Panc1 (cell line): ENCODE measurements around the gene DPM3. TPM values are rescaled to one million over a fixed set of nuclear protein-coding genes. Genes with fewer than 3 reads are reported as not detected.
"Not testable (repeated sequence)": the region's sequence is repeated elsewhere in the genome, so short reads cannot be mapped to it uniquely, and the experiment has no call there.

Source experiments
- ATAC-seq: fragments of 200-7000 bp; cut with Tn5 transposase; 2 replicates; pipeline ENCODE4 v1.9.1; 2020; ENCODE audit warnings: mild to moderate bottlenecking, moderate library complexity
- BruUV-seq: library from RNA; stranded (reverse); fragments of 400-500 nt; replicated peaks from 2 replicates; lab custom pipeline; 2021; lab: Mats Ljungman, UMichigan
- CTCF ChIA-PET: fragments of 300-600 bp; sonication (Branson Sonifier 250); formaldehyde crosslinking; loops from one replicate; lab custom pipeline; 2022; ENCODE audit warnings: antibody characterized with exemption; lab: Charles Lee
- POLR2A ChIA-PET: fragments of 300-600 bp; sonication (Branson Sonifier 250); formaldehyde crosslinking; loops from one replicate; lab custom pipeline; 2022; ENCODE audit warnings: antibody characterized with exemption; lab: Charles Lee
- DNase-seq: peaks from one replicate; pipeline ENCODE4 v3.0.0-alpha.2; 2010; ENCODE audit warnings: low read depth, low spot score
- H3K27ac ChIP-seq: 2 replicates; pipeline ENCODE4 v1.5.1; 2011; ENCODE audit warnings: mild to moderate bottlenecking, low read length, inconsistent platforms
- H3K27me3 ChIP-seq: fragments of 200-500 bp; sonication (Bioruptor generic); 2 replicates; pipeline ENCODE4 v1.6.0; 2014; ENCODE audit warnings: low read length, inconsistent platforms; ENCODE audit not compliant: control insufficient read depth, insufficient read depth
- H3K36me3 ChIP-seq: fragments of 200-500 bp; sonication (Bioruptor generic); 2 replicates; pipeline ENCODE4 v1.5.1; 2014; ENCODE audit warnings: inconsistent platforms, mild to moderate bottlenecking, low read length, moderate library complexity; ENCODE audit not compliant: control insufficient read depth, insufficient read depth
- H3K4me1 ChIP-seq: 2 replicates; pipeline ENCODE4 v1.5.1; 2011; ENCODE audit warnings: inconsistent platforms, mild to moderate bottlenecking, low read length, moderate library complexity; ENCODE audit not compliant: control insufficient read depth, insufficient read depth
- H3K4me3 ChIP-seq, 2 experiments: 2 replicates each; pipeline ENCODE4 v1.5.1; 2011 to 2012; ENCODE audit warnings: low read depth in 2 of 2, low read length in 2 of 2, mild to moderate bottlenecking in 2 of 2, inconsistent platforms in 1 of 2, moderate library complexity in 1 of 2
- H3K9me3 ChIP-seq: fragments of 200-500 bp; sonication (Bioruptor generic); 2 replicates; pipeline ENCODE4 v1.5.1; 2014; ENCODE audit warnings: low read depth, mild to moderate bottlenecking, inconsistent platforms, low read length, moderate library complexity; ENCODE audit not compliant: control insufficient read depth, insufficient read depth
- CTCF ChIP-seq: fragments of 450-650 bp; IDR thresholded peaks from 2 replicates; pipeline ENCODE4 v1.5.1; 2017; ENCODE audit warnings: mild to moderate bottlenecking
- POLR2AphosphoS5 ChIP-seq: IDR thresholded peaks from 2 replicates; pipeline ENCODE4 v1.6.1; 2012; ENCODE audit warnings: mild to moderate bottlenecking, low read depth, low read length, moderate library complexity
- REST ChIP-seq, 2 experiments: IDR thresholded peaks; 2 replicates each; pipeline ENCODE4 v1.6.1; 2011 to 2012; ENCODE audit warnings: low read depth in 2 of 2, control low read depth in 1 of 2, low read length in 1 of 2, mild to moderate bottlenecking in 1 of 2, moderate library complexity in 1 of 2; ENCODE audit not compliant: insufficient read depth in 1 of 2
- SIN3A ChIP-seq: IDR thresholded peaks from 2 replicates; pipeline ENCODE4 v1.6.1; 2012; ENCODE audit warnings: low read depth, mild to moderate bottlenecking, low read length, moderate library complexity, borderline replicate concordance; ENCODE audit not compliant: insufficient read depth
- TCF7L2 ChIP-seq: IDR thresholded peaks from 2 replicates; pipeline ENCODE4 v1.6.1; 2011; ENCODE audit warnings: mild to moderate bottlenecking, low read depth, low read length, inconsistent platforms
- in situ Hi-C: cut with HindIII; loops from 2 replicates; pipeline ENCODE4 v1.10.0; 2016; ENCODE audit warnings: low sequenced_read_pairs, low pct_unique_long_range_greater_than_20kb
- intact Hi-C: fragments of 100-400 bp; cut with micrococcal nuclease; formaldehyde crosslinking; loops from one replicate; pipeline ENCODE4 v1.10.0; 2022; ENCODE audit not compliant: unreplicated experiment
- total RNA-seq: library from RNA; stranded (reverse); gene quantifications from one replicate; pipeline ENCODE4 v1.2.1, GENCODE V29; 2021; ENCODE audit not compliant: unreplicated experiment

DPM3 gene
- total RNA-seq, 1 experiment from 2014 or later = 66.0 TPM

GRCh38 chr1:155163785-155164184 lies 23.5 kb upstream of the DPM3 start:
- H3K36me3 ChIP-seq, ATAC-seq, CTCF ChIA-PET, in situ Hi-C loops, H3K27me3 ChIP-seq, H3K27ac ChIP-seq, H3K4me1 ChIP-seq, H3K4me3 ChIP-seq, POLR2A ChIA-PET, intact Hi-C loops, DNase-seq, H3K9me3 ChIP-seq, BruUV-seq: not testable (repeated sequence)

GRCh38 chr1:155162631-155163030 lies 22.3 kb upstream of the DPM3 start:
- H3K27me3 ChIP-seq, H3K9me3 ChIP-seq, H3K4me1 ChIP-seq, in situ Hi-C loops, intact Hi-C loops, POLR2A ChIA-PET, H3K36me3 ChIP-seq, CTCF ChIA-PET, H3K4me3 ChIP-seq, BruUV-seq, ATAC-seq, H3K27ac ChIP-seq, DNase-seq: not testable (repeated sequence)

GRCh38 chr1:155160128-155160527 lies 19.8 kb upstream of the DPM3 start:
- intact Hi-C loops = no loop called here
- in situ Hi-C loops = no loop called here
- no peaks in the 10 kb centered on the region for H3K4me1 ChIP-seq

More at GRCh38 chr1:155160128-155160527, 19.8 kb upstream of the DPM3 start:
- ATAC-seq (no peak), DNase-seq (no peak)
- POLR2A ChIA-PET = no interaction called here
- Histone ChIP-seq H3K27me3 (no peaks in the 10 kb centered on the region; the same call in 1 of the 2 replicates), H3K27ac (no peak overlapping the region), H3K9me3 (no peaks in the 10 kb centered on the region), H3K4me3 (no peak overlapping the region), H3K36me3 (no peaks in the 10 kb centered on the region)
- BruUV-seq = no TSS peak
- TF ChIP-seq TCF7L2 (no peak), CTCF (no peak), REST (IDR thresholded peaks at IDR 0.05; ENCODE audit: insufficient read depth in 1 of 2, low read depth in 2 of 2, low read length in 1 of 2) (no peak), POLR2AphosphoS5 (no peak), SIN3A (no peak)
- CTCF ChIA-PET = interaction anchor here (0.5 to 0.7 kb wide), 2 partner anchors 17 to 121 kb away, joined by 3 to 5 read pairs; no protein-coding TSS in a partner anchor
